ENCODE measurements around the gene OTUD1. TPM values are rescaled to one million over a fixed set of nuclear protein-coding genes. Genes with fewer than 3 reads are reported as not detected.

The OTUD1 gene
- total and polyA plus RNA-seq, 10 of the 15 experiments (the other 5 are each of a cell fraction or from before 2014, with no cell fraction given), result 0.18 to 1.6 (median 0.63) TPM; not detected in 1

- TF ChIP-seq ZNF687 (IDR thresholded peaks at IDR 0.05), result no peak
- no peak for TF ChIP-seq ZBED1 (IDR thresholded peaks at IDR 0.05; ENCODE audit: borderline replicate concordance)
- no peak for TF ChIP-seq CREB1 (IDR thresholded peaks at IDR 0.05; ENCODE audit: low read depth)
- no peak for TF ChIP-seq MLLT1 (IDR thresholded peaks at IDR 0.05)
- no peak for TF ChIP-seq MEF2A (IDR thresholded peaks at IDR 0.05; ENCODE audit: insufficient read depth, low read depth, low read length)
- TF ChIP-seq ZNF24 (IDR thresholded peaks at IDR 0.05), result no peak
- TF ChIP-seq NR2F1 (conservative IDR thresholded peaks at IDR 0.05), result no peak
- no peak for TF ChIP-seq JUNB (IDR thresholded peaks at IDR 0.05)
- no peak for TF ChIP-seq SIX5 (IDR thresholded peaks at IDR 0.05; ENCODE audit: low read depth, low read length, severe bottlenecking)
- no peak for TF ChIP-seq ZNF384 (IDR thresholded peaks at IDR 0.05; ENCODE audit: borderline replicate concordance, low read depth, low read length)
- TF ChIP-seq CREM (IDR thresholded peaks at IDR 0.05; ENCODE audit: low read depth), result no peak
- TF ChIP-seq YY1 (IDR thresholded peaks at IDR 0.05; ENCODE audit: low read depth, low read length), result no peak
Measured at GRCh38 chr10:23472181-23472580, 33.3 kb downstream of the OTUD1 start (continued).

Measured in GM12878 (cell line).